Thyroid gland (tissue), 4 donors: Measurements from ENCODE around the gene FGFR4. TPM values are rescaled to one million over a fixed set of nuclear protein-coding genes. Genes with fewer than 3 reads are reported as not detected.

Source experiments
- DNase-seq, 2 donors: peaks; one replicate each; pipeline ENCODE4 v3.0.0-alpha.2; 2019
- H3K27ac ChIP-seq, 3 donors: fragments of 200-600 bp; sonication (generic); 1 replicate in 2 of 3; 2 replicates in 1 of 3; pipeline ENCODE4 v1.5.1; 2016 to 2019; ENCODE audit warnings: mild to moderate bottlenecking in 1 of 3, moderate library complexity in 1 of 3
- H3K27me3 ChIP-seq: fragments of 200-600 bp; sonication (generic); one replicate; pipeline ENCODE4 v1.5.1; 2019
- H3K36me3 ChIP-seq, 2 donors: fragments of 200-600 bp; sonication (generic); one replicate each; pipeline ENCODE4 v1.5.1; 2016 to 2019
- H3K4me1 ChIP-seq, 2 donors: fragments of 200-600 bp; sonication (generic); one replicate each; pipeline ENCODE4 v1.5.1; 2017 to 2019
- H3K4me3 ChIP-seq, 3 donors: fragments of 200-600 bp; sonication (generic); replicated peaks in 1 of 3; 1 replicate in 2 of 3; 2 replicates in 1 of 3; pipeline ENCODE4 v1.5.1; 2016; ENCODE audit warnings: mild to moderate bottlenecking in 1 of 3
- H3K9me3 ChIP-seq: fragments of 200-600 bp; sonication (generic); one replicate; pipeline ENCODE4 v1.5.1; 2017
- POLR2A ChIP-seq, 2 donors: fragments of 450-650 bp; IDR thresholded peaks; one replicate each; pipeline ENCODE4 v1.6.1; 2017; ENCODE audit warnings: antibody characterized with exemption in 2 of 2, mild to moderate bottlenecking in 2 of 2, moderate library complexity in 1 of 2
- WGBS, 2 donors: methylation state at CpG; one replicate each; pipeline ENCODE4 v1.1.5; 2017; 5-methylcytosine and 5-hydroxymethylcytosine counted together
- intact Hi-C: fragments of 100-400 bp; cut with DNase I; formaldehyde crosslinking; loops from one replicate; pipeline ENCODE4 v1.15.1; 2023
- total RNA-seq, 4 donors: library from RNA; depleted of rRNA; stranded (reverse); fragments of >200 nt; gene quantifications; one replicate each; pipeline ENCODE4 v1.2.3, GENCODE V29; 2016
- TF ChIP-seq, protein P1 (sequence below), 6 experiments: fragments of 200-600 bp in 3 of 6; fragments of 450-650 bp in 3 of 6; sonication (generic) in 3 of 6; IDR thresholded peaks; one replicate each; pipeline ENCODE4 v1.5.1; 2016 to 2019; ENCODE audit warnings: antibody characterized with exemption in 6 of 6, mild to moderate bottlenecking in 2 of 6, inconsistent platforms in 1 of 6, moderate library complexity in 1 of 6

The FGFR4 gene
- total RNA-seq, 4 donors from 2014 or later = 0.49 to 1.2 (median 1.1) TPM; not detected in 1

DNA sequence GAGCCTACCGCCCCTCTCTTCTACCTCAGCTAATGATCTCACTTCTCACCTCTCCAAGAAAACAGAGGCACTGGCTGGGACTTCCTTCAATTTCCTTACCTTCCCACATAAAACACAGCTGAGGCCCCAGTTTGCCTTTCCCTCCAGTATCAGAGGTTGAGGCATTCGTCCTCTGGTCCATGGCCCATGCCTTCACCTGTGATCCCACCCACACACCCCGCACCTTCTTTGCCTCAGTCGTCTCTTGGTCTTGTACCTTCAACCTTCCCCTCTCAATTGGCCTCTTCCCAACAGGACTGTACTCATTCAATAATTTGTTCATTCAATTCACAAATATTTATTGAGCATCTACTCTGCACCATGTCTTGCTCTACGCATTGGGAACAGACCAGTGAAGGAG, 35.9 kb downstream of the FGFR4 start:
- Histone ChIP-seq H3K4me3 (no peak overlapping the region), H3K4me1 (peaks cover 6 to 10% of the 10 kb centered on the region in 2 donors), H3K27ac (no peak overlapping the region), H3K9me3 (no peaks in the 10 kb centered on the region), H3K27me3 (no peaks in the 10 kb centered on the region), H3K36me3 (no peaks in the 10 kb centered on the region)
- no peak for DNase-seq
- WGBS, 2 donors = 95 to 96% methylated on average over 5 of the region's 5 CpGs
- TF ChIP-seq, protein P1, sequence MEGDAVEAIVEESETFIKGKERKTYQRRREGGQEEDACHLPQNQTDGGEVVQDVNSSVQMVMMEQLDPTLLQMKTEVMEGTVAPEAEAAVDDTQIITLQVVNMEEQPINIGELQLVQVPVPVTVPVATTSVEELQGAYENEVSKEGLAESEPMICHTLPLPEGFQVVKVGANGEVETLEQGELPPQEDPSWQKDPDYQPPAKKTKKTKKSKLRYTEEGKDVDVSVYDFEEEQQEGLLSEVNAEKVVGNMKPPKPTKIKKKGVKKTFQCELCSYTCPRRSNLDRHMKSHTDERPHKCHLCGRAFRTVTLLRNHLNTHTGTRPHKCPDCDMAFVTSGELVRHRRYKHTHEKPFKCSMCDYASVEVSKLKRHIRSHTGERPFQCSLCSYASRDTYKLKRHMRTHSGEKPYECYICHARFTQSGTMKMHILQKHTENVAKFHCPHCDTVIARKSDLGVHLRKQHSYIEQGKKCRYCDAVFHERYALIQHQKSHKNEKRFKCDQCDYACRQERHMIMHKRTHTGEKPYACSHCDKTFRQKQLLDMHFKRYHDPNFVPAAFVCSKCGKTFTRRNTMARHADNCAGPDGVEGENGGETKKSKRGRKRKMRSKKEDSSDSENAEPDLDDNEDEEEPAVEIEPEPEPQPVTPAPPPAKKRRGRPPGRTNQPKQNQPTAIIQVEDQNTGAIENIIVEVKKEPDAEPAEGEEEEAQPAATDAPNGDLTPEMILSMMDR (IDR thresholded peaks at IDR 0.05) = no peak
- no peak for TF ChIP-seq POLR2A (IDR thresholded peaks at IDR 0.05)
- intact Hi-C loops = no loop called here

GRCh38 chr5:177123789-177124485, 37.2 kb downstream of the FGFR4 start:
- Histone ChIP-seq H3K9me3 (no peaks in the 10 kb centered on the region), H3K4me1 (peaks cover 6 to 10% of the 10 kb centered on the region in 2 donors), H3K27ac (peak overlapping the region in 1 of 3 donors; percentile 2), H3K27me3 (no peaks in the 10 kb centered on the region), H3K4me3 (no peak overlapping the region), H3K36me3 (no peaks in the 10 kb centered on the region)
- DNase-seq = peak; percentile 43 to 60
- intact Hi-C loops = no loop called here
- no peak for TF ChIP-seq POLR2A (IDR thresholded peaks at IDR 0.05)
- TF ChIP-seq, protein P1 (IDR thresholded peaks at IDR 0.05) = no peak
- WGBS, 2 donors = 66 to 72% methylated on average over 15 of the region's 15 CpGs

GRCh38 chr5:177124486-177124991, 37.8 kb downstream of the FGFR4 start:
- H3K27ac ChIP-seq = no peak overlapping the region
- H3K4me3 ChIP-seq = no peak overlapping the region
- TF ChIP-seq, protein P1 (IDR thresholded peaks at IDR 0.05) = no peak
- TF ChIP-seq POLR2A (IDR thresholded peaks at IDR 0.05) = no peak
- intact Hi-C loops = no loop called here
- DNase-seq = no peak
- H3K9me3 ChIP-seq = no peaks in the 10 kb centered on the region
- WGBS, 2 donors = 84 to 95% methylated on average over 4 of the region's 4 CpGs
- no peaks in the 10 kb centered on the region for H3K27me3 ChIP-seq
- H3K4me1 ChIP-seq = peaks cover 6 to 10% of the 10 kb centered on the region in 2 donors
- H3K36me3 ChIP-seq = no peaks in the 10 kb centered on the region

DNA sequence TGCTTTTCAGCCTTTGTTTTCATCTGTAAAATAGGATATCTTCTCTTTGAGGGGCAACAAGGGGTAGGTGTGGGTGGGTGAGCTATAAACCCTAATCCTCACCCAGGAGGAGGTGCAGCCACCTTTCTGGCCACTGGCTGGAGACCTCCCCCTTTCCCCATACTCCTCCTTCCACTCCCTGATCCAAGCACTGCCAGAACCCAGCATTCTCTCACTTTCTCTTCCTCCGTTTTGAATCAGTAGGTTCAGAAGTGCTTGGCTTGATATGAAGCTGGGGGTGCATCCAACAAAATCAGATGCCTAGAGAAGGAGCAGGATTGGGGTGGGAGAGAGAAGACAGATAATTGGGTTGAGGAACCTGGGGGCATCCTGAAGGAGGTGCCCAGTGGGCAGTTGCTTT, 40.1 kb downstream of the FGFR4 start:
- intact Hi-C loops = loop anchor here (5.0 kb wide), 1 partner anchor 186 kb away; the partner anchor contains the start of gene MXD3
- no peaks in the 10 kb centered on the region for H3K27me3 ChIP-seq
- 17 to 22% methylated on average over 1 of the region's 1 CpG for WGBS, 2 donors

More for the DNA sequence above, 40.1 kb downstream of the FGFR4 start:
- Histone ChIP-seq H3K36me3 (no peaks in the 10 kb centered on the region), H3K9me3 (no peaks in the 10 kb centered on the region), H3K4me3 (no peak overlapping the region), H3K4me1 (peaks cover 6 to 10% of the 10 kb centered on the region in 2 donors), H3K27ac (peak overlapping the region; percentile 31 to 58 (median 54))
- DNase-seq = peak; percentile 58 to 72
- no peak for TF ChIP-seq POLR2A (IDR thresholded peaks at IDR 0.05)
- TF ChIP-seq, protein P1 (IDR thresholded peaks at IDR 0.05) = no peak
